Panc1 (cell line): ENCODE results near the gene NSUN2.

Source experiments
- CTCF ChIP-seq: fragments of 450-650 bp; IDR thresholded peaks from 2 replicates; pipeline ENCODE4 v1.5.1; 2017; ENCODE audit warnings: mild to moderate bottlenecking
- POLR2AphosphoS5 ChIP-seq: IDR thresholded peaks from 2 replicates; pipeline ENCODE4 v1.6.1; 2012; ENCODE audit warnings: mild to moderate bottlenecking, low read depth, low read length, moderate library complexity

- TF ChIP-seq CTCF (no peak), POLR2AphosphoS5 (no peak)
Observed at GRCh38 chr5:6585168-6585567, 47.7 kb downstream of the NSUN2 start.
